GM21786 (cell line): ENCODE measurements around the gene NGEF.
A peak's percentile ranks its signal among the peaks of the same experiment; 100 is the strongest.

Experiments
- ATAC-seq: cut with Tn5 transposase; IDR thresholded peaks from one replicate; pipeline ENCODE4 v1.9.1; 2021; ENCODE audit not compliant: unreplicated experiment

The NGEF gene

GRCh38 chr2:232846055-232846454 is 167.0 kb downstream of the NGEF start:
- ATAC-seq: no peak

DNA sequence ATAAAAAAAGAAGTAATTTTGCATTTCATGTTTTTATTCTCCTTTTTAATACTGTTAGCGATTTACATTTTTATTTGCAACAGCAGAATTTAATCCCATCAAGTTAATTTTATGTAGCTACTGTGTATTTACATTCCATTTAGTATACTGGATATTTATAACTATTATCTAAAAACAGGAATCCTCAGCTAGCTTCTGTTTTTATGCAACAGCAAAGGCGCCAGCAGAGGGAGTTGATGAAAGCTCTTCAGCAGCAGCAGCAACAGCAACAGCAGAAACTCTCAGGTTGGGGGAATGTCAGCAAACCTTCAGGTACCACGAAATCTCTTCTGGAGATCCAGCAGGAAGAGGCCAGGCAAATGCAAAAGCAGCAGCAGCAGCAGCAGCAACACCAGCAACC is 169.2 kb downstream of the NGEF start:
- no peak for ATAC-seq

GRCh38 chr2:232842689-232843088 is 170.4 kb downstream of the NGEF start:
- ATAC-seq: no peak

DNA sequence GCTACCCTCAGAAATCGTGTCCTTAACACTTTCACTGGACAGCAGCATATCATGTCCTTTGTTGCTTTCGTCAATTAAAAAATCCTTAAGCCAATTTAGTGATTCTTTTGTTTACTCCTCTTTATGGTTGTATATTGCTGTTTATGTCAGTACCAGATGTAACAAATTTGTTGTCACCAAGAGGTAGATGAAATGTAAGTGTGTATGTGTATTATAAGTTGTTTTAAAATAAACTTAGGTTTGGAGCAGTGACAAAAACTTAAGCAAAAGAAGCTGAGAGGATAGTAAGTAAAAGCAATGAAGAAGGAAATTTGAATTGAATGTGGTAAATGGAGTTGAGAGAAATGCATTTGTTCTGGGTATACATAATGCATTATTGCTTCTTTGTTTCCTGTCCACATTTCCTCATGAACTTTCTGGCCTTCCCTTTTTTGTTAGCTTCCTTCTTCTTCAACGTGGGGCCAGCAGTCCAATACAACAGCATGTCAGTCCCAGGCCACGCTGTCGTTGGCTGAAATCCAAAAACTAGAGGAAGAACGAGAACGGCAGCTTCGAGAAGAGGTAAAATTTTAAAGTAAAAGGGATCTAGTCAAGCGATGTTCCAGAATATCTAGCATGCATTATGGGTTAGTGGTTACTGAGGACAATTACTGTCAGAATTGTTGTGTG is 173.5 kb downstream of the NGEF start:
- no peak for ATAC-seq

- ATAC-seq: peak; percentile 89
Observed at GRCh38 chr2:232838406-232838874, 174.6 kb downstream of the NGEF start.

DNA sequence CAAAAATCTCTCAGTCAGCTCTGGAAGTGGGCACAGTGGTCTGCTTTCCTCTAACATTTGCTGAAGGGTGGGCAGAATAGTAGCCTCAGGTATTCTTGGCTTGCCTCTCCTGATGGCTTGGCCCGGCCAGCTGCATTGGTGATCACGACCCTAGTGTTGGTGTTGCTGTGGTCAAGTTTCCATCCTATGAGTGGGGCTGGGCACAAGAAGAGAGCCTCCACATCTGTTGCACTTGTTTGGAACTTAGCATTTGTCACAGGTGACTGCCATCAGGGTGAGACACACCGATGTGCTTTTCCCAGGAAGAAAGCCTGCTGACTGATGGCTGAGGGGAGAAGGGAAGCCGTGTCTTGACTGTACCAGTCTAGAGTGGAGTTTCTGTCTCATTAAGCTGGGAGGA is 176.1 kb downstream of the NGEF start:
- ATAC-seq: no peak

DNA sequence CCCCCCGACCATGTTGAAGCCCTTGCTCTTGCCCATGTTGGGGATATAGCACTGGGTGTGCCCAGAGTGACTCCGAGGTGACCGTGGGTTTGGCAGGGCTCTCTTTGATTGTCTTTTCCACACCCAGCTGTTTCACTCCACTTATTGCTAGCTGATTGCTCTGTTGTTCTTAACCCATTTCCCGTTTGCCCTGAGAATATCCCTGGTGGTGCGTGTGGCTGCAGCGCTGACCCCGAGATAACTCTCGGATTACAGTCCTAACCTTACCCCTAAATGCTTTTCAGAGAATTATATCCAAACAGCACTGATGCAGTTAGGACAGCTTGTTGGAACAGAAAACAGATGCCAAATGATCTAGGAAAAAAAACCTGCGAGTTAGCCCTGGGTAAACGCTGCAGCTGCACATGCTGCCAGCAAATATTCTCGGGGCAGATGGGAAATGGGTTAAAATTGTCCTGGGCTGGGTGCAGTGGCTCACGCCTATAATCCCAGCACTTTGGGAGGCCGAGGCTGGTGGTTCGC is 177.3 kb downstream of the NGEF start:
- ATAC-seq: no peak

DNA sequence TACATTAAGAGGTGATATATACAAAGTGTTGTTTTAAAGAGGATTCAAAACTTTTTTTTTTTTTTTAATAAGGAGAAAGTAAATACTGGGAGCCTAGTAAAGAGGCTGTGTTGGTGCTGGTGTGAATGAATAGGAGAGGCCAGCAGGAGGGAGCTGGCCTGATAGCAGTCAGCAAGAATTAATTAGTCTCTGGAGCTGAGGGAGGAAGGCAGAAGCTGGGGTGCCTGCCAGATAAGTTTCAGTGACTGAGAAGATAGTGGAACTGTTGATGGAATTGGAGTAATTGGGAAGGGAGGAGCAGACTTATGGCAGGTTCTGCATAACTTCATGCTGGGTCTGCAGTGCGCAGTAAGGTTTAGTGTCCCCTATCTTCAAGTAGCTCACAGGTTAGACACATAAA is 179.2 kb downstream of the NGEF start:
- ATAC-seq: no peak

- no peak for ATAC-seq
Observed at GRCh38 chr2:232831496-232831895, 181.6 kb downstream of the NGEF start.

GRCh38 chr2:232829988-232830387 is 183.1 kb downstream of the NGEF start:
- ATAC-seq: no peak
